Measurements from ENCODE around the gene BMPR1A.

BMPR1A gene

GRCh38 chr10:86858011-86858410 lies 101.6 kb downstream of the BMPR1A start:
- TF ChIP-seq SPI1 (IDR thresholded peaks at IDR 0.05; ENCODE audit: borderline replicate concordance, low read depth) (no peak), CTCF (IDR thresholded peaks at IDR 0.05; ENCODE audit: insufficient read depth, low read length) (no peak), POLR2AphosphoS5 (IDR thresholded peaks at IDR 0.05; ENCODE audit: low read depth) (no peak), REST (IDR thresholded peaks at IDR 0.05; ENCODE audit: insufficient replicate concordance, low read depth) (no peak), GABPA (IDR thresholded peaks at IDR 0.05; ENCODE audit: low read depth) (no peak)
- Histone ChIP-seq H3K27ac (replicated peaks) (no peak overlapping the region), H3K27me3 (ENCODE audit: insufficient read depth, poor library complexity, severe bottlenecking) (no peaks in the 10 kb centered on the region), H3K4me3 (replicated peaks; ENCODE audit: insufficient read depth, low read length) (no peak overlapping the region)
- no peak for DNase-seq (ENCODE audit: low read depth in 1 of 2, low spot score in 1 of 2)

GRCh38 chr10:86861351-86861750 lies 104.9 kb downstream of the BMPR1A start:
- Histone ChIP-seq H3K27me3 (ENCODE audit: insufficient read depth, poor library complexity, severe bottlenecking) (no peaks in the 10 kb centered on the region), H3K27ac (replicated peaks) (no peak overlapping the region), H3K4me3 (replicated peaks; ENCODE audit: insufficient read depth, low read length) (no peak overlapping the region)
- TF ChIP-seq REST (IDR thresholded peaks at IDR 0.05; ENCODE audit: insufficient replicate concordance, low read depth) (no peak), SPI1 (IDR thresholded peaks at IDR 0.05; ENCODE audit: borderline replicate concordance, low read depth) (no peak), POLR2AphosphoS5 (IDR thresholded peaks at IDR 0.05; ENCODE audit: low read depth) (no peak)
- DNase-seq (ENCODE audit: low read depth in 1 of 2, low spot score in 1 of 2) = no peak

- Histone ChIP-seq H3K4me3 (replicated peaks; ENCODE audit: insufficient read depth, low read length) (no peak overlapping the region), H3K27me3 (ENCODE audit: insufficient read depth, poor library complexity, severe bottlenecking) (no peaks in the 10 kb centered on the region), H3K27ac (replicated peaks) (no peak overlapping the region)
- TF ChIP-seq REST (IDR thresholded peaks at IDR 0.05; ENCODE audit: insufficient replicate concordance, low read depth) = no peak
- no peak for TF ChIP-seq CTCF (IDR thresholded peaks at IDR 0.05; ENCODE audit: insufficient read depth, low read length)
- no peak for TF ChIP-seq POLR2AphosphoS5 (IDR thresholded peaks at IDR 0.05; ENCODE audit: low read depth)
- TF ChIP-seq GABPA (IDR thresholded peaks at IDR 0.05; ENCODE audit: low read depth) = no peak
- TF ChIP-seq SPI1 (IDR thresholded peaks at IDR 0.05; ENCODE audit: borderline replicate concordance, low read depth) = no peak
- DNase-seq (ENCODE audit: low read depth in 1 of 2, low spot score in 1 of 2) = no peak
Observed at GRCh38 chr10:86862373-86862772, 106.0 kb downstream of the BMPR1A start.
